ENCODE measurements around the gene UNCX.
"Not testable (repeated sequence)": the region's sequence is repeated elsewhere in the genome, so short reads cannot be mapped to it uniquely, and the experiment has no call there.

Gene UNCX

DNA sequence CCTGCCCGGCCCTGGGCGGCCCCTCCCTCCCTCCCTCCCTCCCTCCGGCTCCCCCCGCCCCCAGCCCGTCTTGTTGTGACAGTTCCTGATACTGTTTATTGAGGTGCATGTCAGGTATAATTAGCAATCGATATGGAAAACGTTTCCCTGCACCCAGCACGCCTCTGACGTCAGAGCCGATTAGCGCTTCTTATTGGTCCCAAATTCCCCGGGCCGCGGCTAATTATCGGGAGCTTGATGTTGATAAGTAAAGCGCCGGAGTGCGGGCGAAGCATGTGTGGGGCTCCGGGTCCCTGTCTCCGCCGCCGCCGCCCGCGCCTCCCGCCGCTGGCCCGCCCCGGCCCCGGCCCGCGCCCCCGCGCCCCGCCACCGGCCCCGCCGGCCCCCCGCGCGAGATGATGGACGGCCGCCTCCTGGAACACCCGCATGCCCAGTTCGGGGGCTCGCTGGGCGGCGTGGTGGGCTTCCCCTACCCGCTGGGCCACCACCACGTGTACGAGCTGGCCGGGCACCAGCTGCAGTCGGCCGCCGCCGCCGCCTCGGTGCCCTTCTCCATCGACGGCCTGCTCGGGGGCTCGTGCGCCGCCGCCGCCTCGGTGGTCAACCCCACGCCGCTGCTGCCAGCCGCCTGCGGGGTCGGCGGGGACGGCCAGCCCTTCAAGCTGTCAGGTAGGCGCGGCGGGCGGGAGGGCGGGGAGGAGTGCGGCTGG lies at the start of gene UNCX:
Gene UNCX (plus strand): TSS at position 250 of the 710 bp plus-strand sequence. CDS start 146 bp downstream, at position 396.
- no peak for DNase-seq

GRCh38 chr7:1187127-1187526 lies 45.5 kb upstream of the UNCX start:
- no peak for DNase-seq

GRCh38 chr7:1188720-1189294 lies 43.9 kb upstream of the UNCX start:
- no peak for DNase-seq

DNA sequence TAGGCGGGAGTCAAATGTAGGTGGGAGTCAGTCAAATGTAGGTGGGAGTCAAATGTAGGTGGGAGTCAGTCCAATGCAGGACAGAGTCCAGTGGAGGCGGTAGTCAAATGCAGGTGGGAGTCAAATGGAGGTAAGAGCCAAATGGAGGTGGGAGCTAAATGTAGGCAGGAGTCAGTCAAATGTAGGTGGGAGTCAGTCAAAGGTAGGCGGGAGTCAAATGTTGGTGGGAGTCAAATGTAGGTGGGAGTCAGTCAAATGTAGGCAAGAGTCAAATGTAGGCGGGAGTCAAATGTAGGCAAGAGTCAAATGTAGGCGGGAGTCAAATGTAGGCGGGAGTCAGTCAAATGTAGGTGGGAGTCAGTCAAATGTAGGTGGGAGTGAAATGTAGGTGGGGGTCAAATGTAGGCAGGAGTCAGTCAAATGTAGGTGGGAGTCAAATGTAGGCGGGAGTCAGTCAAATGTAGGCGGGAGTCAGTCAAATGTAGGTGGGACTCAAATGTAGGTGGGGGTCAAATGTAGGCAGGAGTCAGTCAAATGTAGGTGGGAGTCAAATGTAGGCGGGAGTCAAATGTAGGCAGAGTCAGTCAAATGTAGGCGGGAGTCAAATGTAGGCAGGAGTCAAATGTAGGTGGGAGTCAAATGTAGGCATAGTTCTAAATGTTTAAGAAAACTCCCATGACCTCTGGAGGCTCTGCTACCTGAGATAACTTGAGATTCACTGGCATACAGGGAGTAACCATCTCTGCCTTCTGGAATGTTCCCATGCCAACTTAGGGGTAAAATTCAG lies 42.5 kb upstream of the UNCX start:
- no peak for DNase-seq

- peak; percentile 23 for DNase-seq
Observed at GRCh38 chr7:1192171-1192676, 40.4 kb upstream of the UNCX start.

- peak; percentile 35 for DNase-seq
Observed at GRCh38 chr7:1193593-1194424, 38.9 kb upstream of the UNCX start.

GRCh38 chr7:1196441-1196840 lies 36.2 kb upstream of the UNCX start:
- not testable (repeated sequence) for DNase-seq

GRCh38 chr7:1196950-1197349 lies 35.7 kb upstream of the UNCX start:
- no peak for DNase-seq

GRCh38 chr7:1197997-1198625 lies 34.6 kb upstream of the UNCX start:
- no peak for DNase-seq

- no peak for DNase-seq
Observed at GRCh38 chr7:1200045-1200444, 32.6 kb upstream of the UNCX start.

DNA sequence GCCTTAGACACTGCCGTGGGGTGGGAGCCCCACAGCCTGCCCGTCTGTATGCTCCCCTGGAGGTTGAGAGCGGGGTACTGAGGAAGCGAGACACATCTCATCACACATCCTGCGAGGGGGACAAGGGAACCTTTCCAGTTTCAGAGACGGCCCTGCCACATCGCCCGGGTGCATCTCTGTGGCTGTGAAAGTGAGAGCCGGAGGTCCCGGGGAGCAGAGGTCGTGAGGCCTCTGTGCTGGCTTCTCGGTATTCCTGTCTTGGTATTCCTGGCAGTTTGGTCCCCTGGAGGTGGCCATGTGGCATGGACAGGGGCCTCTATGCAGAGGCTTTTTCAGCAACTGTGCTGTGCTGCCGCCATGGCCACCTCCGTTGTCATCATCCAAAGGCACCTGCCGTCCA lies 30.8 kb upstream of the UNCX start:
- no peak for DNase-seq

DNA sequence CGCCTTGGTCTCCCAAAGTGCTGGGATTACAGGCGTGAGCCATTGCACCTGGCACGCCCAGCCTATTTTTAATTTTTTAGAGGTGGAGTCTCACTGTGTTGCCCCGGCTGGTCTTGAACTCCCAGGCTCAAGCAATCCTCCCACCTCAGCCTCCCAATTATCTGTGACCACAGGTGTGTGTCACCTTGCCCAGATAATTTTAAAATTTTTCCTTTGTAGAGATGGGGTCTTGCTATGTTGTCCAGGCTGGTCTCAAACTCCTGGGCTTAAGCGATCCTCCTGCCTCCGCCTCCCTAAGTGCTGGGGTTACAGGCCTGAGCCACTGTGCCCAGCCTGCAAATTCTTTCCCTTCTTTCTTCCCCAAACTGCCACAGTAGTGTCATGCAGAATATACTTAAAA lies 29.8 kb upstream of the UNCX start:
- not testable (repeated sequence) for DNase-seq

- no peak for DNase-seq
Observed at GRCh38 chr7:1204460-1205140, 28.1 kb upstream of the UNCX start.

DNA sequence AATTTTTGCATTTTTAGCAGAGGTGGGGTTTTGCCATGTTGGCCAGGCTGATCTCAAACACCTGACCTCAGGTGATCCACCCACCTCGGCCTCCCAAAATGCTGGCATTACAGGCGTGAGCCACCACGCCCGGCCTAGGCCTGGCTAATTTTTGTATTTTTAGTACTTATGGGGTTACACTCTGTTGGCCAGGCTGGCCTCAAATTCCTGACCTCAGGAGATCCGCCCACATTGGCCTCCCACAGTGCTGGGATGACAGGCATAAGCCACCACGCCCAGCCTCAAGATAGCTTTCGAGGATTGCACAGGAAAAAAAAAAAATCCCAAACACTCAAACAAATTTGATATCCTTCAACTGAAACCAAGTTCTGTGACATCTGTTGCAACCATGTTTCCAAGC lies 26.9 kb upstream of the UNCX start:
- not testable (repeated sequence) for DNase-seq

DNA sequence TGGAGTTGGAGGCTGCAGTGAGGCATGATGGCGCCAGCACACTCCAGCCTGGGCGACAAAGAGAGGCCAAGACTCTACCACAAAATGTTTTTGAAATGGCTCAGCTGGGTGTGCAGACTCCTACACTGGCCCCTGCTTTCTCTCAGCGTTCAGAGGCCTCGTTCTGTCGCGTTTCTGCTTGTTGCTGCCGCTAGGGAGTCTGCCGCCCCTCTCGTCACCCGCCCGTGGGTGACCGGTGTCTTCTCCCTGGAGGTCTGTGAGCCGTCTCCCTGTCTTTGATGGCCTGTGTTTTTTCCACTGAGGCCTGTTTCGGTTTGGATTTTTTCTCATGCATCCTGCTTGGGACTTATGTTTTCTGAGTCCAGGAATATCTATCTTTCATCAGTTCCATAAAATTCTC lies 23.6 kb upstream of the UNCX start:
- DNase-seq = no peak

DNA sequence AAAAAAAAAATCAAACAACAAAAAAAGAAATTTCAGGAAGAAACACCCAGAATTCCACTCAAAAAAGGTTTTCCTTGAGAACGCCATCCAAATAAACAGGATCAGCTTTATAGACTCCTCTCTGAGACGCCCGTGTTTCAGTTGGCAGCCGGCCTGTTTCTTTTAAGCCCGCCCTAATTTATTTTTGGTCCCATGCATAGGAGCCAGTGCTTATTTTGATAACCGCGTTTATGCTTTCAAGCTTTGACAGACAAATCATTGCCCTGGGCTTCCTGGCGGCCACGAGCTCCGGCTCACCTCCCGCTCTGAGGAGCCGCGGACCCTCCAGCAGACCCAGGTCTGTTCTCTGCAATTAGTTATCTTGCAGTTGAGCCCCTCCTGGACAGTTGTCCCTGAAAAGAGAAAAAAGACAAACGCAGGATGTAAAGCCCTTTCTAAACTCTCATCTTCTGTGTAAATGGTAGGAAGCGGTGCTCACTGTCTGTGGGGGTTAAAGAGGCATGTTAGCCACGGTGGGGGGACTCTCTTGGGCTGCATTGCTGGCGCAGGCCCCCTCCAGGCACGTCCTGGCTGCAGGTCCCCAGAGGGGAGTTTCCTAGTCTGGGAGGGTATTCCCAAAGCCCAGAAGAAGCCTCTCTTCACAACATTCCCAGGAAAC lies 22.2 kb upstream of the UNCX start:
- DNase-seq = no peak

GRCh38 chr7:1210979-1211608 lies 21.6 kb upstream of the UNCX start:
- DNase-seq = no peak

DNA sequence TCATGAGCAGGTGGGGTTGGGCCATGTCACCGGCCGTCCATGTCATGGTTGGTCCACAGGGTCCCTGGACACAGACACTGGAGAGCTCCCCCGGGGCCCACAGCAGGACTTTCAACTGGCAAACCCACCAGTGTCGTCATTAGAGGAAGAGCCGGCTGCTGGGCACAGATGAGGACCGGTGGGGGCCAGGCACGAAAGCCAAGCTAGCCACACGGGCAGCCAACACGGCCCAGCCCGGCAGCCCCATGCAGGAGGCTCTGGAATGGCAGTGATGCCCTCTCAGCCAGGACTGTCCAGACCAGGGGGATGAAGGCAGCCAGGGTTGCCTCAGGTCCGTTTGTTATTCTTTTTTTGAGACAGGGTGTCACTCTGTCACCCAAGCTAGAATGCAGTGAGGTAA lies 21.1 kb upstream of the UNCX start:
- no peak for DNase-seq

DNA sequence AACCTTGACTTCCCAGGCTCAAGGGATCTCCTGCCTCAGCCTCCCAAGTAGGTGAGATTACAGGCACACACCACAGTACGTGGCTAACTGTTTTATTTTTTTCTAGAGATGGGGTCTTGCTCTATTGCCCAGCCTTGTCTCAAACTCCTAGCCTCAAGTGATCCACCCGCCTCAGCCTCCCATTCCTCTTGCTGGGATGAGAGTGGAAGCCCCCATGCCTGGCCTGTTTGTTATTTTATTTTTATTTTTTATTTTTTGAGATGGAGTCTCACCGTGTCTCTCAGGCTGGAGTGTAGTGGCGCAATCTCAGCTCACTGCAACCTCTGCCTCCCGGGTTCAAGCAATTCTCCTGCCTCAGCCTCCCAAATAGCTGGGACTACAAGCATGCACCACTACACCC lies 20.6 kb upstream of the UNCX start:
- DNase-seq = not testable (repeated sequence)

DNA sequence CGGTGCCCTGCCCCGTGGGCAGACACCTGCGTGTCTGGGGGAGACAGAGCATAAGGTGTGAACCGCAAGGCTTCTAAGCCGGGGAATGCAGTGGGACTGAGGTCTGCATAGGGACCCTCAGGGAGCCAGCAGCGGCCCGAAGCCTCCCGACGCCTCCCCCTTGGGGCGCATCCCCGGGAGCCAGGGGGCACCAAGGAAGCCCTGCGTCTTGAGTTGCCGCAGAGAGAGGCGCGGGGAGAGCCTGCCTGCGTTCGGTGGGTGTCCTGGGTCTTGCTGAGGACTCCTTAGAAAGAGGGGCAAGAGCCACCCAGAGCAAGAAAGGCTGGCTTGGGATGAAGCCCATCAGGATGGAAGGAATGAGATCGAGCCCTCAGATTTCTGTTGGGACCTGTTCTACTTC lies 18.2 kb upstream of the UNCX start:
- no peak for DNase-seq
